GM12878 (cell line): ENCODE measurements around the gene GAB1. TPM values are rescaled to one million over a fixed set of nuclear protein-coding genes. Genes with fewer than 3 reads are reported as not detected.

Experiments
- BRCA1 ChIP-seq: IDR thresholded peaks from 2 replicates; pipeline ENCODE4 v1.6.1; 2011; ENCODE audit warnings: low read depth, low read length, improper control_type of control experiment
- CBFB ChIP-seq: IDR thresholded peaks from 2 replicates; pipeline ENCODE4 v1.6.1; 2016; ENCODE audit warnings: antibody characterized with exemption, low read depth
- CEBPZ ChIP-seq: fragments of 150-350 bp; IDR thresholded peaks from 2 replicates; pipeline ENCODE4 v1.6.1; 2016; ENCODE audit warnings: low read depth, low read length
- EP300 ChIP-seq, 2 experiments: fragments of 150-350 bp in 1 of 2; IDR thresholded peaks; 2 replicates each; pipeline ENCODE4 v1.6.1; 2011 to 2012; ENCODE audit warnings: low read depth in 2 of 2, low read length in 2 of 2, borderline replicate concordance in 1 of 2, improper control_type of control experiment in 1 of 2, inconsistent platforms in 1 of 2; ENCODE audit not compliant: control insufficient read depth in 1 of 2
- FOXM1 ChIP-seq: IDR thresholded peaks from 2 replicates; pipeline ENCODE4 v1.6.1; 2012; ENCODE audit warnings: low read depth, mild to moderate bottlenecking, inconsistent platforms, low read length, moderate library complexity
- IKZF2 ChIP-seq, 2 experiments: fragments of 450-650 bp; IDR thresholded peaks; 2 replicates each; pipeline ENCODE4 v1.6.1; 2017; ENCODE audit warnings: mild to moderate bottlenecking in 2 of 2, moderate library complexity in 2 of 2
- MEF2A ChIP-seq: IDR thresholded peaks from 2 replicates; pipeline ENCODE4 v1.6.1; 2011; ENCODE audit warnings: low read depth, mild to moderate bottlenecking, low read length, moderate library complexity; ENCODE audit not compliant: insufficient read depth
- MTA3 ChIP-seq: IDR thresholded peaks from 2 replicates; pipeline ENCODE4 v1.6.1; 2012; ENCODE audit warnings: low read length, inconsistent platforms, borderline replicate concordance
- NR2C1 ChIP-seq: fragments of 450-650 bp; IDR thresholded peaks from 2 replicates; pipeline ENCODE4 v1.6.1; 2017; ENCODE audit warnings: antibody characterized with exemption, mild to moderate bottlenecking, moderate library complexity
- PAX5 ChIP-seq: IDR thresholded peaks from 2 replicates; pipeline ENCODE4 v1.6.1; 2011; ENCODE audit warnings: low read depth, low read length, borderline replicate concordance
- PAX8 ChIP-seq: fragments of 450-650 bp; IDR thresholded peaks from 2 replicates; pipeline ENCODE4 v1.6.1; 2017; ENCODE audit warnings: mild to moderate bottlenecking, moderate library complexity
- POLR2AphosphoS2 ChIP-seq: IDR thresholded peaks from 2 replicates; pipeline ENCODE4 v1.6.1; 2011; ENCODE audit warnings: low read depth, mild to moderate bottlenecking, low read length, improper control_type of control experiment, moderate library complexity
- RELA ChIP-seq: fragments of 450-650 bp; IDR thresholded peaks from 2 replicates; pipeline ENCODE4 v1.8.0; 2014; ENCODE audit warnings: borderline replicate concordance; ENCODE audit not compliant: partially characterized antibody
- RELB ChIP-seq: fragments of 450-650 bp; IDR thresholded peaks from 2 replicates; pipeline ENCODE4 v1.6.1; 2017; ENCODE audit warnings: low read depth, mild to moderate bottlenecking, moderate library complexity
- SMC3 ChIP-seq: IDR thresholded peaks from 2 replicates; pipeline ENCODE4 v1.6.1; 2011; ENCODE audit warnings: low read length, improper control_type of control experiment, borderline replicate concordance
- TCF12 ChIP-seq: IDR thresholded peaks from 2 replicates; pipeline ENCODE4 v1.6.1; 2011; ENCODE audit warnings: low read depth, mild to moderate bottlenecking, low read length
- ZNF274 ChIP-seq: IDR thresholded peaks from one replicate; pipeline ENCODE4 v1.8.0; 2011; ENCODE audit not compliant: insufficient read length, insufficient read depth
- ZNF384 ChIP-seq: IDR thresholded peaks from 2 replicates; pipeline ENCODE4 v1.6.1; 2012; ENCODE audit warnings: low read depth, mild to moderate bottlenecking, low read length, improper control_type of control experiment, borderline replicate concordance
- ZNF592 ChIP-seq: fragments of 450-650 bp; IDR thresholded peaks from 2 replicates; pipeline ENCODE4 v1.6.1; 2017; ENCODE audit warnings: mild to moderate bottlenecking, moderate library complexity
- ZNF622 ChIP-seq: fragments of 450-650 bp; IDR thresholded peaks from 2 replicates; pipeline ENCODE4 v1.6.1; 2017; ENCODE audit warnings: mild to moderate bottlenecking, inconsistent platforms
- ZZZ3 ChIP-seq: IDR thresholded peaks from 2 replicates; pipeline ENCODE4 v1.6.1; 2011; ENCODE audit warnings: low read depth; ENCODE audit not compliant: control insufficient read depth, insufficient read length
- polyA plus RNA-seq, 11 experiments: library from polyadenylated mRNA; depleted of rRNA in 4 of 11; unstranded in 6 of 11; stranded (reverse) in 5 of 11; fragments of >200 nt; fragmentation: Nextera tagmentation in 4 of 11; fragmentation: Illumina TruSeq in 1 of 11; extraction: Ambion mirVana in 4 of 11; extraction: Trizol in 1 of 11; gene quantifications; 1 replicate in 1 of 11; 2 replicates in 10 of 11; pipeline versions ENCODE4 v1.2.1 to v1.2.3, GENCODE V29; 2011 to 2016; ENCODE audit warnings: inconsistent platforms in 2 of 11, missing spikeins in 2 of 11, low read depth in 1 of 11
- total RNA-seq, 4 experiments: library from RNA; depleted of rRNA in 3 of 4; stranded (reverse); fragments of >200 nt in 3 of 4; fragmentation: Illumina TruSeq in 1 of 4; extraction: Trizol in 1 of 4; gene quantifications; 2 replicates each; pipeline versions ENCODE4 v1.2.1 to v1.2.3, GENCODE V29; 2013 to 2021

GAB1 gene
- total and polyA plus RNA-seq, 10 of the 15 experiments (the other 5 are each of a cell fraction or from before 2014, with no cell fraction given): 0.37 to 5.3 (median 3.2) TPM

GRCh38 chr4:143372093-143372915, 35.6 kb downstream of the GAB1 start (continued):
- TF ChIP-seq CEBPZ (no peak), IKZF2 (IDR thresholded peaks at IDR 0.05) (peak; percentile 68 to 79; a peak in 3 of 4 replicates), SMC3 (no peak; the same call in 1 of the 2 replicates), RELA (peak; percentile 25), MEF2A (peak; percentile 94), EP300 (IDR thresholded peaks at IDR 0.05; ENCODE audit: borderline replicate concordance in 1 of 2, control insufficient read depth in 1 of 2, low read depth in 2 of 2, low read length in 2 of 2) (peak; percentile 80 to 84), TCF12 (0 out of 2 replicates have a peak, but pooled peaks have one; percentile 9), ZNF592 (no peak), ZNF274 (no peak), BRCA1 (no peak), PAX8 (peak; percentile 81; the same call in 1 of the 2 replicates), POLR2AphosphoS2 (no peak), ZNF384 (no peak; the same call in 1 of the 2 replicates), ZNF622 (no peak), RELB (peak; percentile 77), MTA3 (peak; percentile 63; the same call in 1 of the 2 replicates), NR2C1 (0 out of 2 replicates have a peak, but pooled peaks have one; percentile 0), FOXM1 (peak; percentile 94), ZZZ3 (no peak), CBFB (peak; percentile 51; the same call in 1 of the 2 replicates), PAX5 (no peak)
